ENCODE measurements around the gene SLC8A2. TPM values are rescaled to one million over a fixed set of nuclear protein-coding genes. Genes with fewer than 3 reads are reported as not detected.

SLC8A2 gene
- total RNA-seq, 1 experiment from 2014 or later = 11.3 TPM

GRCh38 chr19:47475465-47475864 lies 3.8 kb upstream of the SLC8A2 start:
- H3K4me1 ChIP-seq (ENCODE audit: insufficient read depth, low read length) = no peaks in the 10 kb centered on the region
- no peaks in the 10 kb centered on the region for H4K20me1 ChIP-seq (ENCODE audit: control insufficient read depth, insufficient read depth, insufficient read length)
- H2BK120ac ChIP-seq (ENCODE audit: low read depth, low read length, poor library complexity, severe bottlenecking) = no peak overlapping the region
- Mint-ChIP-seq H3K27me3 (ENCODE audit: low read depth) (peaks cover 8% of the 10 kb centered on the region), H3K9me3 (peaks cover 0 to 2% of the 10 kb centered on the region in 2 experiments; a peak in 3 of 5 replicates), H3K36me3 (ENCODE audit: insufficient read depth in 1 of 3, low read depth in 3 of 3) (peaks cover 0 to 9% (median 4%) of the 10 kb centered on the region in 3 experiments; a peak in 5 of 7 replicates), H3K4me1 (peaks cover 9 to 20% of the 10 kb centered on the region in 2 experiments), H3K27ac (no peak overlapping the region), H3K4me3 (no peak overlapping the region)
- H3K14ac ChIP-seq (ENCODE audit: insufficient read depth, low read length) = no peak overlapping the region
- no peak overlapping the region for H3K27ac ChIP-seq (ENCODE audit: insufficient read length, low read depth, low read length)
- no peak overlapping the region for H4K5ac ChIP-seq (ENCODE audit: insufficient read length, low read depth, low read length)
- H4K8ac ChIP-seq (replicated peaks; ENCODE audit: insufficient read length, low read depth, low read length) = no peak overlapping the region
- no peak overlapping the region for H3K23ac ChIP-seq (ENCODE audit: insufficient read length, low read depth, low read length)
- H2BK20ac ChIP-seq (ENCODE audit: low read depth, low read length, poor library complexity, severe bottlenecking) = no peak overlapping the region
- no peaks in the 10 kb centered on the region for H3K79me2 ChIP-seq (ENCODE audit: insufficient read depth, low read length)
- no peak overlapping the region for H3K4ac ChIP-seq (ENCODE audit: low read depth, low read length)
- DNase-seq = no peak
- H3K79me1 ChIP-seq (ENCODE audit: insufficient read depth, low read depth, low read length, poor library complexity, severe bottlenecking) = no peaks in the 10 kb centered on the region
- no peaks in the 10 kb centered on the region for H3K27me3 ChIP-seq (ENCODE audit: insufficient read depth, low read length)
- no peak overlapping the region for H2AFZ ChIP-seq (ENCODE audit: low read length)
- no peak overlapping the region for H3K18ac ChIP-seq (ENCODE audit: insufficient read length, low read depth, low read length)
- WGBS (ENCODE audit: extremely low coverage, insufficient read length, low lambda C conversion rate) = no CpG with 5 or more reads among the region's 9 CpGs
- peaks cover 9% of the 10 kb centered on the region for H3K23me2 ChIP-seq (ENCODE audit: insufficient read length, low read depth, low read length, poor library complexity, severe bottlenecking)
- H2BK12ac ChIP-seq (ENCODE audit: insufficient read length, low read depth, low read length) = no peak overlapping the region
- no peak overlapping the region for H2AK5ac ChIP-seq (ENCODE audit: insufficient read length, low read length)
- no peaks in the 10 kb centered on the region for H3K9me3 ChIP-seq (ENCODE audit: control insufficient read depth, low read depth, low read length)
- no peak overlapping the region for H2BK15ac ChIP-seq (ENCODE audit: low read depth, low read length)
- no peak overlapping the region for H4K91ac ChIP-seq (ENCODE audit: insufficient read length, low read depth, low read length)
- H3T11ph ChIP-seq (ENCODE audit: low read length) = no peak overlapping the region
- H3K9ac ChIP-seq (ENCODE audit: extremely low read depth, insufficient read length, low read length) = no peak overlapping the region
- no peak overlapping the region for H2BK5ac ChIP-seq (ENCODE audit: insufficient read length, low read length)
- no peak for TF ChIP-seq CTCF (conservative IDR thresholded peaks at IDR 0.05)
- H3K4me2 ChIP-seq (ENCODE audit: insufficient read depth, insufficient read length, low read length) = no peak overlapping the region
- H3K56ac ChIP-seq (ENCODE audit: insufficient read length, low read depth, low read length) = no peak overlapping the region

Measured in H9 (cell line).